Glutamatergic neuron (in vitro differentiated cells): ENCODE data around the gene TAAR1. TPM values are rescaled to one million over a fixed set of nuclear protein-coding genes. Genes with fewer than 3 reads are reported as not detected.
"Not testable (repeated sequence)": the region's sequence is repeated elsewhere in the genome, so short reads cannot be mapped to it uniquely, and the experiment has no call there.

Experiments used
- DNase-seq: peaks from one replicate; pipeline ENCODE4 v3.0.0; 2022
- H3K27ac Mint-ChIP-seq: one replicate; pipeline ENCODE4 v1.8.0; 2020; ENCODE audit warnings: mild to moderate bottlenecking, mixed read lengths, inconsistent platforms; ENCODE audit not compliant: unreplicated experiment
- H3K27me3 Mint-ChIP-seq: one replicate; pipeline ENCODE4 v1.8.0; 2020; ENCODE audit warnings: mild to moderate bottlenecking, moderate library complexity, mixed read lengths, inconsistent platforms; ENCODE audit not compliant: unreplicated experiment
- H3K36me3 Mint-ChIP-seq: one replicate; pipeline ENCODE4 v1.8.0; 2020; ENCODE audit warnings: mild to moderate bottlenecking, mixed read lengths, inconsistent platforms; ENCODE audit not compliant: unreplicated experiment
- H3K4me1 Mint-ChIP-seq: one replicate; pipeline ENCODE4 v1.8.0; 2020; ENCODE audit warnings: mild to moderate bottlenecking, low read depth, mixed read lengths, inconsistent platforms; ENCODE audit not compliant: unreplicated experiment
- H3K4me3 Mint-ChIP-seq: one replicate; pipeline ENCODE4 v1.8.0; 2020; ENCODE audit warnings: mild to moderate bottlenecking, mixed read lengths, inconsistent platforms; ENCODE audit not compliant: unreplicated experiment
- H3K9me3 Mint-ChIP-seq: one replicate; pipeline ENCODE4 v1.8.0; 2020; ENCODE audit warnings: mild to moderate bottlenecking, moderate library complexity, mixed read lengths, inconsistent platforms; ENCODE audit not compliant: unreplicated experiment
- CTCF ChIP-seq: fragments of 200-600 bp; sonication (generic); IDR thresholded peaks from one replicate; pipeline ENCODE4 v1.5.0; 2021; ENCODE audit not compliant: partially characterized antibody, unreplicated experiment
- total RNA-seq: library from RNA; stranded (reverse); fragmentation: NEBNext Ultra II Directional; extraction: Animal tissue kit (Norgen Biotek cat#: 25700); gene quantifications from one replicate; pipeline ENCODE4 v1.2.1, GENCODE V29; 2021; ENCODE audit not compliant: unreplicated experiment

Gene TAAR1
- total RNA-seq, 1 donor from 2014 or later, result not detected

DNA sequence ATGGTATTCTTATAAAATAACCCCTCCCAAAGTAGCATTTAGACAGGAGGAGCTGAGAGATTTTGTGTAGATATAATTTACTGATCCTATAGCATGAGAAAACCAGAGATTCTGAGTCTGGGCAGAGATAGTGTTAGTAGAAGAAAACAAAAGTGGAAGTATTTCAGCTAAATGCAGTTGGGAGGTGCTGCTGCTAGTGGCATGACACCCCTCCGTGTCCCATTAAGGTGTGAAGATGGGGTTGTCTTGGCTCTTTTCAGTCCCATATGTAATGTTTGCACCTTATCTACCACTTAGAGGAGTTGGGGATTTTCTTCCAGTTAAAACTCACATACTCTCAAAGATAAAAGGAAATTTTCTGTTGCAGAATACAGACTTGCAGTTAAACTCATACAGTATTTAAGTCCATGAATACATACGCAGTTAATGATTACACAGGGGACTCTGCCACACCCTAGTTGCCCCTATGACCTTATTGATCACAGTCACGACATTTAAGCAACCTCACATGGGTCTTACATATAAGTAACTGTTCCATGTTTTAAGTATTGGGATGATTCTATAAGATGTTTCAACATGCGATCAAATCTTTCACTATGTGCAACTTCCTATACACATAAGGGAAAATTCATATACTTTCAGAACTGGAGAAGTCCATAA is 46.4 kb downstream of the TAAR1 start:
- H3K27ac Mint-ChIP-seq, result no peak overlapping the region
- H3K36me3 Mint-ChIP-seq, result no peaks in the 10 kb centered on the region
- H3K4me1 Mint-ChIP-seq, result peaks cover 12% of the 10 kb centered on the region
- peaks cover 2% of the 10 kb centered on the region for H3K27me3 Mint-ChIP-seq
- TF ChIP-seq CTCF, result no peak
- DNase-seq, result no peak
- no peaks in the 10 kb centered on the region for H3K9me3 Mint-ChIP-seq
- no peak overlapping the region for H3K4me3 Mint-ChIP-seq

DNA sequence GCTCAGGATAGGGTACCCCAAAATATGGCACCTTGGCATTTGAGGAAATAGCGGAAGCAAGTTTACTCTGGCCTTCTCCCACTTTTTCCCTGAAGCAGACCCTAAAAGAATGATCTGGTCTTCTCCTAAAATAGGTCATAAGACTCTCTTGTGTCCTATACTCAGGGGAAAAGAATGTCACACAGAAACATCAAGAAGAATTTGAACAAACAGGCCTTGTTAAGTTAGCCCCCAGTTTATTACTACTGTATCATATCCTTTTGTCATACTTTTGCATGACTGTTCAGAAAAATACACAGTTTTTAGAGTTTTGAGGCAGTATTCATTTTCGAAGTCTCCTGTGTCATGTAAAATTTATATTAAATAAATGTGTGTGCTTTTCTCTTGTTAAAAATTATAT is 47.4 kb downstream of the TAAR1 start:
- Mint-ChIP-seq H3K27me3 (peaks cover 2% of the 10 kb centered on the region), H3K27ac (no peak overlapping the region), H3K36me3 (no peaks in the 10 kb centered on the region), H3K4me1 (peaks cover 12% of the 10 kb centered on the region), H3K4me3 (no peak overlapping the region), H3K9me3 (no peaks in the 10 kb centered on the region)
- no peak for DNase-seq
- no peak for TF ChIP-seq CTCF

- TF ChIP-seq CTCF, result no peak
- Mint-ChIP-seq H3K27ac (no peak overlapping the region), H3K36me3 (no peaks in the 10 kb centered on the region), H3K9me3 (no peaks in the 10 kb centered on the region), H3K4me3 (no peak overlapping the region), H3K27me3 (peaks cover 2% of the 10 kb centered on the region), H3K4me1 (peaks cover 10% of the 10 kb centered on the region)
- no peak for DNase-seq
Measured at GRCh38 chr6:132607544-132608233, 51.3 kb downstream of the TAAR1 start.

DNA sequence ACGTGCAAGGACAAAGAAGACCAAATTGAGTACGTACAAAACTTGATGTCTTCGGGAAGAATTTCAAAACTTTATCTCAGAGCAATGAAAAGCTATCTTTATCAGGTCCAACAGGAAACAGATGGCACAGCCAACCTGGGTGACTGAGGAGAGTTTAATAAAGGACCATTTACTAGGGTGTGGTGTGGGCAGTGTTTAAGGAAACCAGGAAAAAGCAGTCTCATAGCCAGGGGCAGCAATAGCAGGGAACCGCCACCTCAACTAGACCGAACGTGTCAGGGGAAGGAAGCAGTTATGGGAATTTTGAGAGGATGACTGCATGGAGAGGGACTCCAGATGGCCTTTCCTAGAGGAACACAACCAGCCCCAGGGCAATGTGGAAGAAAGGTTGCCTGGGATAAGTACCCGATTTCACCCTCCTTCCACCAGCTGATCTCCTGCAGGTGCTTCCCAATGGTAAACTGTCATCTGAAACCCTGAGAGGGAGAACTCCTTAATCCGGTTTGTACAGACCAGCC is 54.3 kb downstream of the TAAR1 start:
- no peaks in the 10 kb centered on the region for H3K27me3 Mint-ChIP-seq
- H3K36me3 Mint-ChIP-seq, result no peaks in the 10 kb centered on the region
- peaks cover 2% of the 10 kb centered on the region for H3K4me1 Mint-ChIP-seq
- no peak for DNase-seq
- no peak overlapping the region for H3K4me3 Mint-ChIP-seq
- TF ChIP-seq CTCF, result no peak
- H3K27ac Mint-ChIP-seq, result no peak overlapping the region
- H3K9me3 Mint-ChIP-seq, result no peaks in the 10 kb centered on the region

GRCh38 chr6:132600900-132601299 is 58.1 kb downstream of the TAAR1 start:
- H3K9me3 Mint-ChIP-seq, H3K4me1 Mint-ChIP-seq, H3K4me3 Mint-ChIP-seq, H3K36me3 Mint-ChIP-seq, H3K27me3 Mint-ChIP-seq, H3K27ac Mint-ChIP-seq, DNase-seq: not testable (repeated sequence)
